Inflammatory macrophage treated with lipopolysaccharide for 1 hour (primary cell): Measurements from ENCODE around the gene ABCG2.
A peak's percentile ranks its signal among the peaks of the same experiment; 100 is the strongest.

Experiments
- DNase-seq, 2 donors: peaks; one replicate each; pipeline ENCODE4 v3.0.0-alpha.2; 2020 to 2022

Gene ABCG2

GRCh38 chr4:88062311-88062710 lies 96.1 kb downstream of the ABCG2 start:
- DNase-seq: no peak

GRCh38 chr4:88060431-88060830 lies 98.0 kb downstream of the ABCG2 start:
- DNase-seq: no peak

GRCh38 chr4:88059766-88060165 lies 98.7 kb downstream of the ABCG2 start:
- no peak for DNase-seq

GRCh38 chr4:88058295-88058694 lies 100.1 kb downstream of the ABCG2 start:
- no peak for DNase-seq

- DNase-seq: peak in 1 of 2 donors; percentile 12
Observed at GRCh38 chr4:88054901-88055300, 103.5 kb downstream of the ABCG2 start.

GRCh38 chr4:88054229-88054628 lies 104.2 kb downstream of the ABCG2 start:
- DNase-seq: no peak

GRCh38 chr4:88045021-88045420 lies 113.4 kb downstream of the ABCG2 start:
- DNase-seq: no peak

- DNase-seq: no peak
Observed at GRCh38 chr4:88043586-88044340, 114.7 kb downstream of the ABCG2 start.

- DNase-seq: no peak
Observed at GRCh38 chr4:88043001-88043400, 115.4 kb downstream of the ABCG2 start.

GRCh38 chr4:88041626-88042025 lies 116.8 kb downstream of the ABCG2 start:
- no peak for DNase-seq

- no peak for DNase-seq
Observed at GRCh38 chr4:88040707-88041106, 117.7 kb downstream of the ABCG2 start.
